Measurements from ENCODE around the gene MYO18A. TPM values are rescaled to one million over a fixed set of nuclear protein-coding genes. Genes with fewer than 3 reads are reported as not detected.

The MYO18A gene
- total RNA-seq, 4 donors from 2014 or later: 46.7 to 82.7 (median 64.6) TPM

DNA sequence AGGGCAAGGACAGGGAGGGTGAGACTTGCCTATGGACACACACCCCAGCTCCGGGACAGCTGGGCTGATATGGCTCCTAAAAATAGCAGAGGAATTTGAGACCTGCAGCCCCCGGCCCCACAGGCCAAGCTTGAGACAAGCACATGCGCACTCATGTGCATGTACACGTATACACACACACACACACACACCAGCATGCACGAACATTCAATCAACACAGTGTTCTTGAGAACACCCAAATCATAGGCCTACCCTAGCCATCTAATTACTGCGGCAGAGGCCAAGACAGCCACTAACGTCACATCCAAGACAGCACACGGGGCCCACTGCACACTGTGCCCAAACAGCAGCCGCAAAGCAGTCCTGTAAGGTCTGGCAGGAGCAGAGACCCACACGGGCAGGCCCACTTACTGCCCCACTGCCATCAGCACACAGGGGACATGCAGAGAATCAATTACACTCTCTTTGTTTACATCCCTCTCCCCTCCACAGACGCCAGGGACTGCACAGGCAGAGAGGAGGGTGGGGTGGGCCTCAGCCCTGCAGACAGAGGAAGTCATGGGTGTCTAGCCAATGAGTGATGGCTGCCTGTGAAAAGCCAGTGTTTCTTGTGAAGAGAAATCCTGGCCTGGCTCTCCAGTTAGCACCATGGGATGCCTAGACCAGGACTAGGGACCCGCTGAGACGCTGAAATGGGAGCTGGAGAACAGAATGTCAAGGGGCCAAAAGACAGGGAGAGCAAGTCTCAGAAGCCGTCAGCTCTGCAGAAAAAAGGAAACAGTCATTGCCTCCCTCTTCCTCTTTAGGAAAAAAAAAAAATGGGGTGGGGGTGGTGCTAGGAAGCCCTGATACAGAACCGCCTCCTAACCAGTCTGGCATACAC is 39.3 kb downstream of the MYO18A start:
- Histone ChIP-seq H3K4me3 (peak overlapping the region; percentile 46 to 56 (median 48)), H3K4me1 (peaks cover 53 to 64% (median 60%) of the 10 kb centered on the region in 4 donors), H3K27ac (replicated peaks in 1 of 4) (peak overlapping the region; percentile 79 to 86 (median 80)), H3K27me3 (no peaks in the 10 kb centered on the region), H3K9me3 (no peaks in the 10 kb centered on the region), H3K36me3 (peaks cover 0 to 9% (median under 1%) of the 10 kb centered on the region in 4 donors)
- intact Hi-C loops (cut with DNase I): no loop called here
- 21% methylated on average over 10 of the region's 15 CpGs for WGBS
- DNase-seq (ENCODE audit: extremely low spot score): no peak
- TF ChIP-seq POLR2A (IDR thresholded peaks at IDR 0.05; ENCODE audit: low read depth): no peak
- no peak for TF ChIP-seq EP300 (IDR thresholded peaks at IDR 0.05)
- TF ChIP-seq, protein P1, sequence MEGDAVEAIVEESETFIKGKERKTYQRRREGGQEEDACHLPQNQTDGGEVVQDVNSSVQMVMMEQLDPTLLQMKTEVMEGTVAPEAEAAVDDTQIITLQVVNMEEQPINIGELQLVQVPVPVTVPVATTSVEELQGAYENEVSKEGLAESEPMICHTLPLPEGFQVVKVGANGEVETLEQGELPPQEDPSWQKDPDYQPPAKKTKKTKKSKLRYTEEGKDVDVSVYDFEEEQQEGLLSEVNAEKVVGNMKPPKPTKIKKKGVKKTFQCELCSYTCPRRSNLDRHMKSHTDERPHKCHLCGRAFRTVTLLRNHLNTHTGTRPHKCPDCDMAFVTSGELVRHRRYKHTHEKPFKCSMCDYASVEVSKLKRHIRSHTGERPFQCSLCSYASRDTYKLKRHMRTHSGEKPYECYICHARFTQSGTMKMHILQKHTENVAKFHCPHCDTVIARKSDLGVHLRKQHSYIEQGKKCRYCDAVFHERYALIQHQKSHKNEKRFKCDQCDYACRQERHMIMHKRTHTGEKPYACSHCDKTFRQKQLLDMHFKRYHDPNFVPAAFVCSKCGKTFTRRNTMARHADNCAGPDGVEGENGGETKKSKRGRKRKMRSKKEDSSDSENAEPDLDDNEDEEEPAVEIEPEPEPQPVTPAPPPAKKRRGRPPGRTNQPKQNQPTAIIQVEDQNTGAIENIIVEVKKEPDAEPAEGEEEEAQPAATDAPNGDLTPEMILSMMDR (IDR thresholded peaks at IDR 0.05): no peak
- no peak for TF ChIP-seq POLR2AphosphoS5 (IDR thresholded peaks at IDR 0.05)

DNA sequence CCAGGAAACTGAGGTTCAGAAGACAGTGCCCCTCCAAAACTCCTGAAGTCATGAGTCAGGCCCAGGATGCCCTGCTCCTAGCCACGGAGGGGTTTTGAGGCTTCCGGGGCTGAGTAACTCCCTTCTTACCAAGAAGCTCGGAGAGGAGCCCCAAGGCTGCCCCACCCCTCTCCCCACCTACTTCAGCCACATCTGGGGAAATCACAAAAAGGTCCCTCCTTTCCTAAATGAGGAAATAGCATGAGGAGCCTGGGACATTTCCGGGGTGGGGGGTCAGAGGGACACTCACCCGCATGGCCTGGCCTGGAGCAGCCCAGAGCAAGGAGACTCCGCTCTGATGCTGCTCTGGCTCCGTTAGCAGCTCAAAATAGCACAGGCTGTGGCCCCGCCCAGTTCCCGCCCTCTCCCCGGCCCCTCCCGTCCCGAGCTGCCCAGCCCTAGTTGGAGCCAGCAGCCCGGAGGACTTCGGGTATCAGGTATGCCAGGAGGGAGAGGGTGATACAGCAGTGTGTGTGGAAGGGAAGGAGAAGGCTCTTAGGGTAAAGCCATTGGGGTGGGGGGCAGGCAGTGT is 40.1 kb downstream of the MYO18A start:
- Histone ChIP-seq H3K4me1 (peaks cover 46 to 56% (median 52%) of the 10 kb centered on the region in 4 donors), H3K4me3 (peak overlapping the region; percentile 46 to 56 (median 48)), H3K27me3 (no peaks in the 10 kb centered on the region), H3K36me3 (peaks cover 0 to 9% (median 2%) of the 10 kb centered on the region in 4 donors), H3K27ac (replicated peaks in 1 of 4) (peak overlapping the region; percentile 79 to 86 (median 80)), H3K9me3 (no peaks in the 10 kb centered on the region)
- intact Hi-C loops (cut with DNase I): no loop called here
- TF ChIP-seq POLR2A (IDR thresholded peaks at IDR 0.05; ENCODE audit: low read depth): peak; percentile 65
- no peak for TF ChIP-seq EP300 (IDR thresholded peaks at IDR 0.05)
- peak; percentile 84 to 89 for TF ChIP-seq POLR2AphosphoS5 (IDR thresholded peaks at IDR 0.05)
- TF ChIP-seq, protein P1 (IDR thresholded peaks at IDR 0.05): no peak
- DNase-seq (ENCODE audit: extremely low spot score): peak; percentile 95
- 5% methylated on average over 5 of the region's 14 CpGs for WGBS

DNA sequence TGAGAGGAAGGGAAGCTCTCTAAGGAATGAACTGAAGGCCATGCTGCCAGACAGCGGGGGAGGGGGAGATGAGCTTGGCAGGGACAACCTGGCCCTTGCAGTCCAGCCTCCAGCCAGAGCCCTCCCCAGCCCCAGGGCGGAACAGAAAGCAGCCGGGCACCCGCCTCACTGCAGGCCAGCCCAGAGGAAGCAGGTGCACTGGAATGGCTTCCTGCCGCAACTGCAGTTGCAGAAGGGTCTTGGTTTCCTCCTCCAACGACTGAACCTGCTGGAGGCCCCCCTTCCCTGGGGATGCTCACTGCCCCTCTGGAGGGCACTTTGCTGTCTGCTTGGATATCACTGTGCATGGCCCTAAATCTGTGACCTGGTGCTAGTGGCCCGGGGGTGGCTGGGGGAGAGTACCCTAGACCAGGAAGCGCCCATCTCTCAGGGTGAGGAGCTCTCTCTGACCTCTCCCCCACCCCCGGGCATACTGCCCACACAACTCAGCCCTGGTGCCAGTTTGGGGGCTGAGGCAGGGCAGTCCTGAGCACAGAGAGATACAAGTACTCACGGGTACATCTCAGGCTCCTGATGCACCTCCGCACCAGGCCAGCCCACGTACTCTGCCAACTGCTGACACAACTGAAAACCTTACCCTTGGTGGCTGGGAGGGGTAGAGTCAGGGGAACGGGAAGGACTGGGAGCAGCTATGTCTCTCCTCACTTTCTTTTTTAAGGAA is 41.1 kb downstream of the MYO18A start:
- intact Hi-C loops (cut with DNase I): no loop called here
- Histone ChIP-seq H3K4me1 (peaks cover 42 to 50% (median 47%) of the 10 kb centered on the region in 4 donors), H3K36me3 (peaks cover 0 to 9% (median 2%) of the 10 kb centered on the region in 4 donors), H3K4me3 (peak overlapping the region; percentile 46 to 56 (median 48)), H3K27ac (replicated peaks in 1 of 4) (peak overlapping the region; percentile 79 to 86 (median 80)), H3K9me3 (no peaks in the 10 kb centered on the region), H3K27me3 (no peaks in the 10 kb centered on the region)
- TF ChIP-seq, protein P1 (IDR thresholded peaks at IDR 0.05): no peak
- TF ChIP-seq POLR2AphosphoS5 (IDR thresholded peaks at IDR 0.05) (peak in 1 of 2 donors; percentile 24), EP300 (IDR thresholded peaks at IDR 0.05) (no peak)
- WGBS: 27% methylated on average over 2 of the region's 13 CpGs
- DNase-seq (ENCODE audit: extremely low spot score): no peak

DNA sequence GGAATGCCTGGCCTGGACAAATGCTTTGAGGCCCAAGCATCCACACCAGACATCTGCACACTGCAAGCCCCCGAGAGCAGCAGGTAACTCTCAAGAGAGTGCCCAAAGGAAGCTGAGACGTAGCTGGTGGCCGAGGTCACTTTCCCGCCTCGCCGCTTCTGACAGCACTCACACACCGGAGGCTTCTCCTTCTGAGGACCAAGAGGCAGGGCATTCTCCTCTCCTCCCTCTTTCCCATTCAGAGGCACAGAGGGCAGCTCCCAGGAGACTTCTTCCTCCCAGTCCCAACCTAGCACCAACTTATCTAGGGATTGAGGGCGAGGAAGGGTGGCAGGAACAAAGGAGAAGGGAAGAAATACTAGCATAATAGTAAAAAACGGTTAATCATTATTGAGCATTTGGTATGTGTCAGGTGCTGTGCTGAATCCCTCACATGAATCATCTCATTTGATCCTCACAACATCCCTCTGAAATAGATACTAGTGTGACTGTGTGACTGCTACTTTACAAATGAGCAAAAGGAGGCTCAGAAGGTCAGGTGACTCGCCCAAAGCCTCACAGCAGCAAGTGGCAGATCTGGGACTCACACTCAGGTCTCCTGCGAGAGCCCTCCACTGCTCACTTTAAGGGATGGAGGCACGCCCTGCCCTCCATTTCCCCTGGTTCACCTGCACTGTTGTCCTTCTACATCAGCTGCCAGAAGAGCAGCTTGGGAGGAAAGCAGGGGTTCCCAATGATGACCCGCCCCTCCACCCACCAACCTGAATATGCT is 41.8 kb downstream of the MYO18A start:
- Histone ChIP-seq H3K9me3 (no peaks in the 10 kb centered on the region), H3K27ac (replicated peaks in 1 of 4) (peak overlapping the region; percentile 79 to 86 (median 80)), H3K4me3 (peak overlapping the region; percentile 46 to 56 (median 48)), H3K36me3 (peaks cover 0 to 9% (median 2%) of the 10 kb centered on the region in 4 donors), H3K27me3 (no peaks in the 10 kb centered on the region), H3K4me1 (peaks cover 44 to 49% (median 46%) of the 10 kb centered on the region in 4 donors)
- intact Hi-C loops (cut with DNase I): no loop called here
- WGBS: 78% methylated on average over 12 of the region's 13 CpGs
- no peak for DNase-seq (ENCODE audit: extremely low spot score)
- TF ChIP-seq EP300 (IDR thresholded peaks at IDR 0.05): no peak

Measured in esophagus muscularis mucosa (tissue), 4 donors.